Breast epithelium (tissue), 4 donors: ENCODE data around the gene PTGFRN. TPM values are rescaled to one million over a fixed set of nuclear protein-coding genes. Genes with fewer than 3 reads are reported as not detected.

Experiments used
- DNase-seq, 2 donors: peaks; one replicate each; pipeline ENCODE4 v3.0.0-alpha.2; 2019; ENCODE audit warnings: low spot score in 2 of 2
- H3K27ac ChIP-seq, 2 donors: fragments of 200-600 bp; sonication (generic) in 1 of 2; one replicate each; pipeline ENCODE4 v1.5.1; 2016 to 2019; ENCODE audit warnings: mild to moderate bottlenecking in 1 of 2
- H3K27me3 ChIP-seq, 2 donors: fragments of 200-600 bp; sonication (generic) in 1 of 2; one replicate each; pipeline versions ENCODE4 v1.5.1 to v1.6.0; 2017 to 2019; ENCODE audit warnings: control low read depth in 1 of 2, mild to moderate bottlenecking in 1 of 2
- H3K36me3 ChIP-seq: fragments of 200-600 bp; one replicate; pipeline ENCODE4 v1.5.1; 2019
- H3K4me1 ChIP-seq, 2 donors: fragments of 200-600 bp; sonication (generic); one replicate each; pipeline ENCODE4 v1.5.1; 2016 to 2019; ENCODE audit warnings: control low read depth in 1 of 2
- H3K4me3 ChIP-seq, 3 donors: fragments of 200-600 bp; sonication (generic); 1 replicate in 2 of 3; 2 replicates in 1 of 3; pipeline ENCODE4 v1.5.1; 2016 to 2019; ENCODE audit warnings: mild to moderate bottlenecking in 3 of 3, moderate library complexity in 2 of 3
- H3K9me3 ChIP-seq, 2 donors: fragments of 200-600 bp; sonication (generic) in 1 of 2; one replicate each; pipeline ENCODE4 v1.5.1; 2016 to 2019; ENCODE audit warnings: control low read depth in 1 of 2
- CTCF ChIP-seq, 3 donors: fragments of 450-650 bp; IDR thresholded peaks; one replicate each; pipeline ENCODE4 v1.5.1; 2016 to 2017; ENCODE audit warnings: antibody characterized with exemption in 3 of 3, mild to moderate bottlenecking in 3 of 3, moderate library complexity in 3 of 3
- POLR2A ChIP-seq: fragments of 450-650 bp; IDR thresholded peaks from one replicate; pipeline ENCODE4 v1.6.1; 2016; ENCODE audit warnings: antibody characterized with exemption, mild to moderate bottlenecking, moderate library complexity
- POLR2AphosphoS5 ChIP-seq, 3 donors: sonication (generic); formaldehyde crosslinking; IDR thresholded peaks; one replicate each; pipeline ENCODE4 v1.6.1; 2017; ENCODE audit warnings: antibody characterized with exemption in 3 of 3
- intact Hi-C: fragments of 100-400 bp; cut with DNase I; formaldehyde crosslinking; loops from one replicate; pipeline ENCODE4 v1.15.1; 2023; ENCODE audit warnings: low total_unique reads
- total RNA-seq, 3 donors: library from RNA; depleted of rRNA; stranded (reverse); fragments of >200 nt; gene quantifications; one replicate each; pipeline ENCODE4 v1.1.0, GENCODE V29; 2016

Gene PTGFRN
- total RNA-seq, 3 donors from 2014 or later = 10.6 to 30.8 (median 24.3) TPM

- intact Hi-C loops = no loop called here
These were observed 40.1 kb upstream of the PTGFRN start for GRCh38 chr1:116869611-116870010.

GRCh38 chr1:116870300-116870699 lies 39.4 kb upstream of the PTGFRN start:
- intact Hi-C loops = no loop called here
- Histone ChIP-seq H3K4me3 (no peak overlapping the region), H3K36me3 (no peaks in the 10 kb centered on the region), H3K27me3 (no peaks in the 10 kb centered on the region), H3K27ac (no peak overlapping the region), H3K9me3 (peaks cover 0 to 5% of the 10 kb centered on the region in 2 donors), H3K4me1 (no peaks in the 10 kb centered on the region)
- TF ChIP-seq POLR2AphosphoS5 (IDR thresholded peaks at IDR 0.05) (no peak), CTCF (IDR thresholded peaks at IDR 0.05) (no peak)
- DNase-seq = no peak

More at GRCh38 chr1:116869611-116870010, 40.1 kb upstream of the PTGFRN start:
- no peak for DNase-seq
- Histone ChIP-seq H3K4me1 (no peaks in the 10 kb centered on the region), H3K27me3 (no peaks in the 10 kb centered on the region), H3K9me3 (peaks cover 0 to 5% of the 10 kb centered on the region in 2 donors), H3K27ac (no peak overlapping the region), H3K4me3 (no peak overlapping the region), H3K36me3 (no peaks in the 10 kb centered on the region)
- TF ChIP-seq POLR2A (no peak), CTCF (IDR thresholded peaks at IDR 0.05) (no peak), POLR2AphosphoS5 (IDR thresholded peaks at IDR 0.05) (no peak)

- no peaks in the 10 kb centered on the region for H3K4me1 ChIP-seq
- H3K27ac ChIP-seq = peak overlapping the region; percentile 53 to 76
- H3K9me3 ChIP-seq = peaks cover 0 to 1% of the 10 kb centered on the region in 2 donors
- H3K4me3 ChIP-seq = no peak overlapping the region
- no peaks in the 10 kb centered on the region for H3K27me3 ChIP-seq
- intact Hi-C loops = no loop called here
- TF ChIP-seq POLR2AphosphoS5 (IDR thresholded peaks at IDR 0.05) = peak in 1 of 3 donors; percentile 69
- TF ChIP-seq POLR2A = no peak
- DNase-seq = no peak
- H3K36me3 ChIP-seq = no peaks in the 10 kb centered on the region
These were observed 38.0 kb upstream of the PTGFRN start for GRCh38 chr1:116871779-116872146.

GRCh38 chr1:116873680-116874271 lies 35.9 kb upstream of the PTGFRN start:
- H3K27ac ChIP-seq = peak overlapping the region in 1 of 2 donors; percentile 38
- intact Hi-C loops = no loop called here
- DNase-seq = peak in 1 of 2 donors; percentile 46
- no peak for TF ChIP-seq POLR2AphosphoS5 (IDR thresholded peaks at IDR 0.05)
- no peak for TF ChIP-seq POLR2A
- TF ChIP-seq CTCF (IDR thresholded peaks at IDR 0.05) = no peak
- H3K4me1 ChIP-seq = peaks cover 0 to 2% of the 10 kb centered on the region in 2 donors
- no peaks in the 10 kb centered on the region for H3K27me3 ChIP-seq
- H3K4me3 ChIP-seq = no peak overlapping the region
- H3K9me3 ChIP-seq = no peaks in the 10 kb centered on the region
- H3K36me3 ChIP-seq = no peaks in the 10 kb centered on the region

GRCh38 chr1:116874733-116875249 lies 34.9 kb upstream of the PTGFRN start:
- no peak for TF ChIP-seq CTCF (IDR thresholded peaks at IDR 0.05)
- TF ChIP-seq POLR2AphosphoS5 (IDR thresholded peaks at IDR 0.05) = no peak
- no peak for TF ChIP-seq POLR2A
- Histone ChIP-seq H3K27ac (no peak overlapping the region), H3K27me3 (no peaks in the 10 kb centered on the region), H3K9me3 (no peaks in the 10 kb centered on the region), H3K4me3 (no peak overlapping the region), H3K4me1 (peaks cover 0 to 8% of the 10 kb centered on the region in 2 donors), H3K36me3 (no peaks in the 10 kb centered on the region)
- intact Hi-C loops = no loop called here
- no peak for DNase-seq
